Calu3 (cell line): ENCODE measurements around the gene SCN7A. TPM values are rescaled to one million over a fixed set of nuclear protein-coding genes. Genes with fewer than 3 reads are reported as not detected.

ENCODE experiments used
- BruUV-seq: library from RNA; stranded (reverse); fragments of 400-500 nt; replicated peaks from 2 replicates; lab custom pipeline; 2021; lab: Mats Ljungman, UMichigan
- CTCF ChIA-PET: fragments of 300-600 bp; sonication (Branson Sonifier 250); formaldehyde crosslinking; loops from one replicate; lab custom pipeline; 2022; ENCODE audit warnings: antibody characterized with exemption; lab: Charles Lee
- DNase-seq: peaks from one replicate; pipeline ENCODE4 v3.0.0; 2022
- H3K27ac Mint-ChIP-seq: one replicate; pipeline ENCODE4 v1.8.0; 2022; ENCODE audit warnings: mixed read lengths; ENCODE audit not compliant: unreplicated experiment
- H3K27me3 Mint-ChIP-seq: one replicate; pipeline ENCODE4 v1.8.0; 2022; ENCODE audit warnings: mixed read lengths; ENCODE audit not compliant: unreplicated experiment
- H3K36me3 Mint-ChIP-seq: one replicate; pipeline ENCODE4 v1.8.0; 2022; ENCODE audit warnings: mild to moderate bottlenecking, moderate library complexity, mixed read lengths; ENCODE audit not compliant: insufficient read depth, unreplicated experiment
- H3K4me1 Mint-ChIP-seq: one replicate; pipeline ENCODE4 v1.8.0; 2022; ENCODE audit warnings: mild to moderate bottlenecking, low read depth, mixed read lengths; ENCODE audit not compliant: unreplicated experiment
- H3K4me3 Mint-ChIP-seq: one replicate; pipeline ENCODE4 v1.8.0; 2022; ENCODE audit warnings: mild to moderate bottlenecking, low read depth, moderate library complexity, mixed read lengths; ENCODE audit not compliant: unreplicated experiment
- H3K9me3 Mint-ChIP-seq: one replicate; pipeline ENCODE4 v1.8.0; 2022; ENCODE audit warnings: low read depth, mixed read lengths; ENCODE audit not compliant: unreplicated experiment
- CTCF ChIP-seq: fragments of 200-600 bp; IDR thresholded peaks from one replicate; pipeline ENCODE4 v1.8.0; 2022; ENCODE audit warnings: antibody characterized with exemption; ENCODE audit not compliant: unreplicated experiment
- intact Hi-C: fragments of 100-400 bp; cut with micrococcal nuclease; formaldehyde crosslinking; loops from one replicate; pipeline ENCODE4 v1.10.0; 2022; ENCODE audit not compliant: unreplicated experiment
- total RNA-seq: library from RNA; stranded (reverse); gene quantifications from 2 replicates; pipeline ENCODE4 v1.2.3, GENCODE V29; 2022

SCN7A gene
- total RNA-seq, 1 experiment from 2014 or later = not detected

DNA sequence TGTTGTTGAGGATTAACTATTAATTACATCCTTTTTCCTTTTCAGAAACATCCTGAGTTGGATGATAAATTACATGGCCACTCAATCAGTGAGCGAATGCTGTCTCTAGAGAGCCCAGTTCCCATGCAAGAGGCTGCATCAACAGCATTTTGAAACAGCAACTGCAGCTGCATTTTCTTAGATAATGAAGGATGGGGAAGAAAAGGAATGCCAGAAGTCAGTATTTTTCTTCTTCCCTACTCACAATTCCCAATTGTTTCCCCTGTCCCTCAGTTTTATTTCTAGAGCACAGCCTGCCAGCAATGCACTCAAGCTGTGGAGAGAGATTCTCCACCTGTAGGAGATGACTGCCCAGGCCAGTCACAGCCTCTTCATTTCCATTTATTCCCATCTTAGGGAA lies 6.9 kb downstream of the SCN7A start:
- no TSS peak for BruUV-seq
- Mint-ChIP-seq H3K27me3 (no peaks in the 10 kb centered on the region), H3K4me1 (no peaks in the 10 kb centered on the region), H3K36me3 (no peaks in the 10 kb centered on the region), H3K4me3 (no peak overlapping the region), H3K9me3 (no peaks in the 10 kb centered on the region), H3K27ac (no peak overlapping the region)
- no peak for TF ChIP-seq CTCF
- intact Hi-C loops = no loop called here
- CTCF ChIA-PET = no interaction called here
- DNase-seq = no peak

DNA sequence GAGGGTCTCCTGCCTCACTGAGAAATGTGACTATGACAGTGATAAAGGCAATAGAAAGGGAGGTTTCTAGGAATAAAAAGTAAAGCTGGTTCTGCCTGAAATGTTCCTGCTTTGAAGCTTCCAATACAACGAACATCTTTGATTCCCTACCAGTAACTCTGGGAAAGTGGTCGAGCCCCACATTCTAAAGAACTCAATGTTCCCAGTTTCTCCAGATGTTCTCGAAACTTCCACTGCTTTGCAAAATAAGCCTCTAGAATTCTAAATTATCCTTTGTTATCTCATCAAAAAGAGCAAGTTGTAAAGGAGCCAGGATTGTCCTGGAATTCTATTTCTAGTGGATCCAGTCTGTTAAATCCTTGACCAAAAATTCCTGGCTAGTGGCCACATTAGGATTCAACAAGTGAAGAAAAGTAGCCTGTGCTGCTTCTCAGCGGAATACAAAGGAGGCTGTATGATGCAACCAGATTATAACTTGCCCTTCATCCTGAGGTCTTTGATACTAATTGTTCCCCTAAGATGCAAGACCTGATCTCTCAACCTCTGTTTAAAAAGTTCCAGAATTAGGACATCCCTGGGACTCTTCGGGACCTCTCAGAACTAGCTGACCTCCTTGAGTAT lies 8.4 kb downstream of the SCN7A start:
- Mint-ChIP-seq H3K36me3 (no peaks in the 10 kb centered on the region), H3K4me1 (no peaks in the 10 kb centered on the region), H3K27me3 (no peaks in the 10 kb centered on the region), H3K27ac (no peak overlapping the region), H3K9me3 (no peaks in the 10 kb centered on the region), H3K4me3 (no peak overlapping the region)
- DNase-seq = no peak
- CTCF ChIA-PET = no interaction called here
- intact Hi-C loops = no loop called here
- BruUV-seq = no TSS peak
- TF ChIP-seq CTCF = no peak

DNA sequence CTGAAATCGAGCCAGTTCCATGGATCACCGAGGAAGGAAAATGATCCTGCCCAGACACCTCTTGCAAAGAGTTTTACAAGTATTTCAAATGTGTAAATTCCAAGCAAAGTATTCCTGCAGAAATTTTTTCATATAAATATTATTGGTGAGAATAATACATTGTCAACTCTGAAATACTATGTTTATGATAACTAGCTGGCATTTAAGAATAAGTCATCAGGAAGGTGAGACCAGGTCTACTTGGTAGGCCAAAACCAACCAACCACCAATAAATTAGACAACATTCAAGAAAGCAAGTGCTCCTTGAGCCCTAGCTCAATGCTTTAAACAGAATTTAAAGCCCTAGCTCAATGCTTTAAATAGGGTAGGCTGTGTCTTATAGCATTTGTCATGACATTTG lies 21.7 kb downstream of the SCN7A start:
- no peak for TF ChIP-seq CTCF
- H3K9me3 Mint-ChIP-seq = no peaks in the 10 kb centered on the region
- H3K4me3 Mint-ChIP-seq = no peak overlapping the region
- H3K36me3 Mint-ChIP-seq = no peaks in the 10 kb centered on the region
- no peaks in the 10 kb centered on the region for H3K4me1 Mint-ChIP-seq
- no TSS peak for BruUV-seq
- no peak overlapping the region for H3K27ac Mint-ChIP-seq
- intact Hi-C loops = no loop called here
- no peak for DNase-seq
- no peaks in the 10 kb centered on the region for H3K27me3 Mint-ChIP-seq
- CTCF ChIA-PET = interaction anchor here (0.6 kb wide), 1 partner anchor 782 kb away, joined by 5 read pairs; no protein-coding TSS in a partner anchor

DNA sequence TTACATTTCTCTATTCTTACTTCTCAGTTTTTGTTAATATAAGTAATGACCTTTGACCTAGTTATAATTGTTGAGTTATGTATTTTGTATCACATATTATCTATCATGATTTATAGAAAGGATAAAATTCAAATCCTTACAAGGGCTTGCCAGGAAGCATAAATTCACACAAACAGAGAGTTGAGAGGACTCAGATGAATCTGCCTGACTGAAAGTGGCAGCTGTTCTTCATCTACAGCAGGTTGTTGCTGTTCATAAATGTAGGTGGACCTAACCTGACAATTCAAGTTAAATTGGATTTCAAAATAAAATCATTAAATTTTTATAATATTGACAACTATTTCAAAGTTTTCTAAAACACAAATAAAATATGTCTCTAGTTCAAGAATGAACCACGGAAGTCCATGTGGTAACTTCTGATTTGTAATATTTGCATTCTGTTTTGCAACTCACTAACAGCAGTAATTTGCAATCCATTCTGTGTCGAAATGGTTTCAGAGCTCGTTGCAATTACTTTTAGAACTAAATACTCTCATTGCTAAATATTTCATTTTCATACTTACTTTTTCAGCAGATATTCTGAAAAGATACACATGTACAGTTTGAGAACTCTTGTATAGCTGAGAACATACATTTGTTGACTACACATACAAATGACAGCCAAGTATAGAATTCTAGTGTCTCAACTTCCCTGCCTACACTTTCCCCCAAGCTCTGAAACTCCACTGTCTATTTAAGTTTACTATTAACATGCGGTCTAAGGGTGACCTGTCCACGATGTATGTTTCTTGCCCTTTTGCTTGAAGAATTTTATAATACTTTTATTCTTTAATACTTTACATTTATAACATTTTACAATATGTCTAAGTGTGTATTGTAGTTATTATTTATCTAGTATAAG lies 25.7 kb downstream of the SCN7A start:
- intact Hi-C loops = no loop called here
- no peaks in the 10 kb centered on the region for H3K4me1 Mint-ChIP-seq
- TF ChIP-seq CTCF = no peak
- H3K4me3 Mint-ChIP-seq = no peak overlapping the region
- no peak for DNase-seq
- H3K36me3 Mint-ChIP-seq = no peaks in the 10 kb centered on the region
- CTCF ChIA-PET = no interaction called here
- H3K27ac Mint-ChIP-seq = no peak overlapping the region
- H3K27me3 Mint-ChIP-seq = no peaks in the 10 kb centered on the region
- no peaks in the 10 kb centered on the region for H3K9me3 Mint-ChIP-seq
- BruUV-seq = no TSS peak
